Panc1 (cell line): ENCODE results near the gene LSS. TPM values are rescaled to one million over a fixed set of nuclear protein-coding genes. Genes with fewer than 3 reads are reported as not detected.

Source experiments
- ATAC-seq: fragments of 200-7000 bp; cut with Tn5 transposase; 2 replicates; pipeline ENCODE4 v1.9.1; 2020; ENCODE audit warnings: mild to moderate bottlenecking, moderate library complexity
- BruUV-seq: library from RNA; stranded (reverse); fragments of 400-500 nt; replicated peaks from 2 replicates; lab custom pipeline; 2021; lab: Mats Ljungman, UMichigan
- CTCF ChIA-PET: fragments of 300-600 bp; sonication (Branson Sonifier 250); formaldehyde crosslinking; loops from one replicate; lab custom pipeline; 2022; ENCODE audit warnings: antibody characterized with exemption; lab: Charles Lee
- POLR2A ChIA-PET: fragments of 300-600 bp; sonication (Branson Sonifier 250); formaldehyde crosslinking; loops from one replicate; lab custom pipeline; 2022; ENCODE audit warnings: antibody characterized with exemption; lab: Charles Lee
- DNase-seq: peaks from one replicate; pipeline ENCODE4 v3.0.0-alpha.2; 2010; ENCODE audit warnings: low read depth, low spot score
- H3K27ac ChIP-seq: 2 replicates; pipeline ENCODE4 v1.5.1; 2011; ENCODE audit warnings: mild to moderate bottlenecking, low read length, inconsistent platforms
- H3K27me3 ChIP-seq: fragments of 200-500 bp; sonication (Bioruptor generic); 2 replicates; pipeline ENCODE4 v1.6.0; 2014; ENCODE audit warnings: low read length, inconsistent platforms; ENCODE audit not compliant: control insufficient read depth, insufficient read depth
- H3K36me3 ChIP-seq: fragments of 200-500 bp; sonication (Bioruptor generic); 2 replicates; pipeline ENCODE4 v1.5.1; 2014; ENCODE audit warnings: inconsistent platforms, mild to moderate bottlenecking, low read length, moderate library complexity; ENCODE audit not compliant: control insufficient read depth, insufficient read depth
- H3K4me1 ChIP-seq: 2 replicates; pipeline ENCODE4 v1.5.1; 2011; ENCODE audit warnings: inconsistent platforms, mild to moderate bottlenecking, low read length, moderate library complexity; ENCODE audit not compliant: control insufficient read depth, insufficient read depth
- H3K4me3 ChIP-seq, 2 experiments: 2 replicates each; pipeline ENCODE4 v1.5.1; 2011 to 2012; ENCODE audit warnings: low read depth in 2 of 2, low read length in 2 of 2, mild to moderate bottlenecking in 2 of 2, inconsistent platforms in 1 of 2, moderate library complexity in 1 of 2
- H3K9me3 ChIP-seq: fragments of 200-500 bp; sonication (Bioruptor generic); 2 replicates; pipeline ENCODE4 v1.5.1; 2014; ENCODE audit warnings: low read depth, mild to moderate bottlenecking, inconsistent platforms, low read length, moderate library complexity; ENCODE audit not compliant: control insufficient read depth, insufficient read depth
- CTCF ChIP-seq: fragments of 450-650 bp; IDR thresholded peaks from 2 replicates; pipeline ENCODE4 v1.5.1; 2017; ENCODE audit warnings: mild to moderate bottlenecking
- POLR2AphosphoS5 ChIP-seq: IDR thresholded peaks from 2 replicates; pipeline ENCODE4 v1.6.1; 2012; ENCODE audit warnings: mild to moderate bottlenecking, low read depth, low read length, moderate library complexity
- REST ChIP-seq, 2 experiments: IDR thresholded peaks; 2 replicates each; pipeline ENCODE4 v1.6.1; 2011 to 2012; ENCODE audit warnings: low read depth in 2 of 2, control low read depth in 1 of 2, low read length in 1 of 2, mild to moderate bottlenecking in 1 of 2, moderate library complexity in 1 of 2; ENCODE audit not compliant: insufficient read depth in 1 of 2
- SIN3A ChIP-seq: IDR thresholded peaks from 2 replicates; pipeline ENCODE4 v1.6.1; 2012; ENCODE audit warnings: low read depth, mild to moderate bottlenecking, low read length, moderate library complexity, borderline replicate concordance; ENCODE audit not compliant: insufficient read depth
- TCF7L2 ChIP-seq: IDR thresholded peaks from 2 replicates; pipeline ENCODE4 v1.6.1; 2011; ENCODE audit warnings: mild to moderate bottlenecking, low read depth, low read length, inconsistent platforms
- in situ Hi-C: cut with HindIII; loops from 2 replicates; pipeline ENCODE4 v1.10.0; 2016; ENCODE audit warnings: low sequenced_read_pairs, low pct_unique_long_range_greater_than_20kb
- intact Hi-C: fragments of 100-400 bp; cut with micrococcal nuclease; formaldehyde crosslinking; loops from one replicate; pipeline ENCODE4 v1.10.0; 2022; ENCODE audit not compliant: unreplicated experiment
- total RNA-seq: library from RNA; stranded (reverse); gene quantifications from one replicate; pipeline ENCODE4 v1.2.1, GENCODE V29; 2021; ENCODE audit not compliant: unreplicated experiment

LSS gene
- total RNA-seq, 1 experiment from 2014 or later, result 111 TPM

GRCh38 chr21:46213620-46214286 lies 14.8 kb downstream of the LSS start:
- in situ Hi-C loops (no loop called here), intact Hi-C loops (no loop called here)
- Histone ChIP-seq H3K4me1 (no peaks in the 10 kb centered on the region), H3K9me3 (no peaks in the 10 kb centered on the region), H3K27ac (no peak overlapping the region), H3K4me3 (no peak overlapping the region), H3K27me3 (no peaks in the 10 kb centered on the region), H3K36me3 (no peaks in the 10 kb centered on the region)
- POLR2A ChIA-PET, result no interaction called here
- CTCF ChIA-PET, result interaction anchor here (2.0 kb wide), 1 partner anchor 70 kb away, joined by 4 read pairs; no protein-coding TSS in a partner anchor
- TF ChIP-seq POLR2AphosphoS5 (no peak), SIN3A (no peak), REST (IDR thresholded peaks at IDR 0.05; ENCODE audit: insufficient read depth in 1 of 2, low read depth in 2 of 2, low read length in 1 of 2) (no peak), TCF7L2 (no peak), CTCF (no peak)
- no TSS peak for BruUV-seq
- ATAC-seq (no peak), DNase-seq (no peak)

- H3K27me3 ChIP-seq, result no peaks in the 10 kb centered on the region
- intact Hi-C loops (no loop called here), in situ Hi-C loops (no loop called here)
- H3K4me3 ChIP-seq, result no peak overlapping the region
- no peaks in the 10 kb centered on the region for H3K36me3 ChIP-seq
- no peak for TF ChIP-seq POLR2AphosphoS5
- TF ChIP-seq CTCF, result no peak
- no peak for TF ChIP-seq REST (IDR thresholded peaks at IDR 0.05; ENCODE audit: insufficient read depth in 1 of 2, low read depth in 2 of 2, low read length in 1 of 2)
- TF ChIP-seq SIN3A, result no peak
- TF ChIP-seq TCF7L2, result no peak
- no TSS peak for BruUV-seq
- ChIA-PET CTCF (interaction anchor here (2.0 kb wide), 1 partner anchor 69 kb away, joined by 4 read pairs; no protein-coding TSS in a partner anchor), POLR2A (no interaction called here)
- no peak overlapping the region for H3K27ac ChIP-seq
- H3K4me1 ChIP-seq, result no peaks in the 10 kb centered on the region
- H3K9me3 ChIP-seq, result no peaks in the 10 kb centered on the region
- DNase-seq, result no peak
- no peak for ATAC-seq
These were observed 15.7 kb downstream of the LSS start for GRCh38 chr21:46212721-46213484.
